Measurements from ENCODE around the gene KIF1A.
"Not testable (repeated sequence)": the region's sequence is repeated elsewhere in the genome, so short reads cannot be mapped to it uniquely, and the experiment has no call there.

The KIF1A gene

GRCh38 chr2:240707821-240708220, 112.2 kb downstream of the KIF1A start:
- in situ Hi-C loops (cut with MboI; ENCODE audit: low sequenced_read_pairs): loop anchor here (25.0 kb wide), 1 partner anchor 196 kb away; no protein-coding TSS in a partner anchor

GRCh38 chr2:240707043-240707756, 112.8 kb downstream of the KIF1A start:
- in situ Hi-C loops (cut with MboI; ENCODE audit: low sequenced_read_pairs): loop anchor here (25.0 kb wide), 1 partner anchor 195 kb away; no protein-coding TSS in a partner anchor

GRCh38 chr2:240705204-240705791, 114.7 kb downstream of the KIF1A start:
- in situ Hi-C loops (cut with MboI; ENCODE audit: low sequenced_read_pairs): loop anchor here (25.0 kb wide), 1 partner anchor 193 kb away; no protein-coding TSS in a partner anchor

- in situ Hi-C loops (cut with MboI; ENCODE audit: low sequenced_read_pairs): loop anchor here (25.0 kb wide), 1 partner anchor 192 kb away; no protein-coding TSS in a partner anchor
Observed at GRCh38 chr2:240704651-240705050, 115.4 kb downstream of the KIF1A start.

- in situ Hi-C loops (cut with MboI; ENCODE audit: low sequenced_read_pairs): loop anchor here (25.0 kb wide), 1 partner anchor 191 kb away; no protein-coding TSS in a partner anchor
Observed at GRCh38 chr2:240703417-240704341, 116.3 kb downstream of the KIF1A start.

GRCh38 chr2:240702640-240703011, 117.4 kb downstream of the KIF1A start:
- in situ Hi-C loops (cut with MboI; ENCODE audit: low sequenced_read_pairs): loop anchor here (25.0 kb wide), 1 partner anchor 190 kb away; no protein-coding TSS in a partner anchor

GRCh38 chr2:240701736-240702639, 118.0 kb downstream of the KIF1A start:
- in situ Hi-C loops (cut with MboI; ENCODE audit: low sequenced_read_pairs): loop anchor here (25.0 kb wide), 1 partner anchor 190 kb away; no protein-coding TSS in a partner anchor

- in situ Hi-C loops (cut with MboI; ENCODE audit: low sequenced_read_pairs): loop anchor here (25.0 kb wide), 1 partner anchor 189 kb away; no protein-coding TSS in a partner anchor
Observed at GRCh38 chr2:240701091-240701735, 118.8 kb downstream of the KIF1A start.

- in situ Hi-C loops (cut with MboI; ENCODE audit: low sequenced_read_pairs): loop anchor here (25.0 kb wide), 1 partner anchor 188 kb away; no protein-coding TSS in a partner anchor
Observed at GRCh38 chr2:240700616-240701015, 119.4 kb downstream of the KIF1A start.

- in situ Hi-C loops (cut with MboI; ENCODE audit: low sequenced_read_pairs): loop anchor here (25.0 kb wide), 1 partner anchor 188 kb away; no protein-coding TSS in a partner anchor
Observed at GRCh38 chr2:240699835-240700234, 120.2 kb downstream of the KIF1A start.

- in situ Hi-C loops (cut with MboI; ENCODE audit: low sequenced_read_pairs): not testable (repeated sequence)
Observed at GRCh38 chr2:240698852-240699561, 121.0 kb downstream of the KIF1A start.

GRCh38 chr2:240696469-240696868, 123.5 kb downstream of the KIF1A start:
- in situ Hi-C loops (cut with MboI; ENCODE audit: low sequenced_read_pairs): not testable (repeated sequence)

- in situ Hi-C loops (cut with MboI; ENCODE audit: low sequenced_read_pairs): not testable (repeated sequence)
Observed at GRCh38 chr2:240695593-240695992, 124.4 kb downstream of the KIF1A start.

GRCh38 chr2:240694304-240694703, 125.7 kb downstream of the KIF1A start:
- in situ Hi-C loops (cut with MboI; ENCODE audit: low sequenced_read_pairs): not testable (repeated sequence)

GRCh38 chr2:240692583-240693561, 127.1 kb downstream of the KIF1A start:
- in situ Hi-C loops (cut with MboI; ENCODE audit: low sequenced_read_pairs): not testable (repeated sequence)

GRCh38 chr2:240691631-240692420, 128.2 kb downstream of the KIF1A start, which contains the start of gene AQP12A:
AQP12A (plus strand) TSS chr2:240691866; CDS start chr2:240691914, 48 bp downstream.
- in situ Hi-C loops (cut with MboI; ENCODE audit: low sequenced_read_pairs): not testable (repeated sequence)

- in situ Hi-C loops (cut with MboI; ENCODE audit: low sequenced_read_pairs): not testable (repeated sequence)
Observed at GRCh38 chr2:240691075-240691427, 129.0 kb downstream of the KIF1A start.
